DMS79 treated with DMSO at 0.1 percent for 48 hours (cell line): ENCODE measurements around the gene ADGRB2.

Experiments
- DNase-seq: peaks from one replicate; lab custom pipeline; 2025; lab: John Stamatoyannopoulos, UW

The ADGRB2 gene

DNA sequence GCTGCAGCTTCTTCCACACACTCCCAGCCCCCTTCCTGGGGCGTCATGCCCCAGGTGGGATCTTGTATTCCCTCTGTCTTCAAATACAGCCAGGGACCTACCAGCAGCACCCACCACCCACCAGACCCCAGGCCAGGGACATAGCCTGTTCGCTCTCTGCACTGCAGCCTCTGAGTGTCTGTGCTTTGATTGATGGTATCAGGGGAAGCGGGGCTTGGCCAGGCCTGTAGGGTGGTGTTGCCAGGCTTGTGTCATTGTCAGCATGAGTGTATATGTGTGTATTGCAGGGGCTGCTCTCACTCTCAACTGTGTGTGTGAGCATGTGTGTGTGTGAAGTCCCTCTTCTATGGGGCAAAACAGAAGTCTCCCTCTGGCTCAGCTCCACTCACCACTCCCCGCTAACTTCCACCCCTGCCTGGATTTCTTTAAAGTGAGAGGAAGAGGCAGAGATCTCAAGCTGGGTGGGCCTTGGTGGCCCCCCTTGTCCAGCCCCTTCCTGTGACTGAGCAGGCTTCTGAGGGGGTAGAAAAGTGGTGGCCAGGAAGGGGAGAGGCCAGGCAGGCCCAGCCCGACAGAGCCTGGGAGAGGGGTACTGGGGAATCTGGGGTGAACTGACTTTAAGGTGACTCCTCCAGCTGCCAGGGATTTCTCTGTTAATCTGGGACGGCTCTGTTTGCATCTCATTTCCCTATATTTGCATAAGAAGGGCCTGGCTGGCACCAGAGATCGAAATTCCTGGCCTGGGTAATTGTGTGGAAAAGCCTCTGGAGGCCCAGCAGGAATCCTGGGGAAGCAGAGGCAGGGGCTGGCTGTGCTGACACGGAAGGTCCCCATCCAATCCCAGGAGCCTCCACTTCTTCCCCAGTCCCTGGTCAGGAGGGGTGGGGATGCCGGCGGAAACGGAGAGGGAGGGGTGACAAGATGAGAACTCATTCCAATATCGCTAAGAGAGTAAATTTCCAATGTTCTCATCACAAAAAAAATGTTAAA is 18.6 kb upstream of the ADGRB2 start:
- DNase-seq, result no peak

DNA sequence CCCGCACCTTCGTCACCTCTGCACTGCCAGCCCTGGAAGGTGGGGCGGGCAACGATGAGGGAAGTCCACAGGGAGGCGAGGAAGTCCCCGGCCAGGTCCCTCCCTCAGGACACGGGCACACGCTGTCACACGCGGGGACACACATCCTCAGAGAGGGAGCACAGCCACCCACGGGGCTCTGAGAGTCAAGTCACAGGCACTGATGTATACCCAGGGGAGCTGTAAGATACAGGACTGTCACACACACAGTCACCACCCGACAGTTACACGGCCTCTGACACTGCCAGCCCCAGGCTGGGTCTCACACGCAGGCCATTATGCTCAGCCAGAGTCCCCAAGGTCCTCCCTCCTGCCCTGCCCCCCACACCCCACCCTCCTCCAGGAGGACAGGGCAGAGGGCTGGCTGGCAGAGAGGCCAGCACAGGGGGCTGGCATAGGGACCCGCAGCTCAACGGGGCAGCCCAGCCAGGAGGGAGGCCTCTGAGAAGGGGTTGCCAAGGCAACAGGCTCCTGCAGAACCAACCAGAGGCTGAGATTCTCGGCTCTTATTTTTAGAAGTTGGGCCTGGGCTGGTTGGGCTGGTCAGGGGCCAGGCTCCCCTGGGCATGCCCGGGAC is 17.7 kb upstream of the ADGRB2 start:
- DNase-seq, result no peak

- DNase-seq, result no peak
Measured at GRCh38 chr1:31781138-31781755, 17.1 kb upstream of the ADGRB2 start.

DNA sequence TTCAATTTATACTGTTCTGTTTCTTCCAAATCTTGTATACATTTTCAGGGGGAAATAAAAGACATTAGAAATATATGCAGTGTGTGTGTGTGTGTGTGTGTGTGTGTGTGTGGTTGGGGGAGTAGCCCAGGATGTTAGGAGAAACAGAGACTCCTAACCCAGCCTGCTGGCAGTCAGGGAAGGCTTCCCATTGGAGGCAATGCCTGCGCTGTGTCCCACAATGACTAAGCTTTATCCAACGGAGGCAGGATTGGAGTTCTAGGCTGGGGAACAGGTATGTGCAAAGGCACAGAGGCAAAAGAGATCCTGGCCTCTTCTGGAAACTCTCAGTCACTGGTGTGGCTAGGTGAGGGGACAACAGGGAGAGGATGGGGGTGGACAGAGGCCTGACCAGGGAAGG is 16.5 kb upstream of the ADGRB2 start:
- no peak for DNase-seq

- no peak for DNase-seq
Measured at GRCh38 chr1:31779687-31780086, 15.5 kb upstream of the ADGRB2 start.

DNA sequence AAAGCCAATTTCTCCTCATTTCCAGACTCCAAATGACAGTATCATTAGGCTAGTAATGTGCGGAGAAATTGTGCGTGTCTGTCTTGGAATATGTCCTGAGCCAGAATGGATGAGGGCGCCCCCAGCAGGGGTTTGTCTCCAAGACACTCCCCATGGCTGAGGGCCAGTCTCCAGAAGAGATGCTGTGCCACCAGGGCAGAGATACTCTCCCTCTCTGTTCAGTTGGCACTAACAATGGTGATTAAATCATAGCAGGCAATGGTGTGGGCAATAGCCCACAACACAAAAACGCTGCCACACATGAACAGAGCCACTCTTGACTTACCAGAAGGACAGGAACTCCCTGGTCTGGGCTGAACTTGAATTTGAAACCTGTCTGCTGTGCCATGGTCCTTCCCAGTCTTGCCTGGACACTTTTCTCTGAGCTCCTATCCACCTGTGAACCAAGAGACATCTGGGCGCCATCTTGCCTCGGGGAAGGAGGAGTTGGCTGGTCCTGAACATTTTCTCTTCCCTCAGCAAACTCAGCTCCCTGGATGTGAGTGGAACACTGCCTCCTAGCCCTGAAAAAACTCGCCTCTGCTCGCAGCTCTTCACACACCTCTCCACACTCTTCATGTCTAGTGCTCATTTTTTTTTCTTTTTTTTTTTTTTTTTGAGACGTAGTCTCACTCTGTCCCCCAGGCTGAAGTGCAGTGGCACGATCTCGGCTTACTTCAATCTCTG is 14.8 kb upstream of the ADGRB2 start:
- no peak for DNase-seq

- no peak for DNase-seq
Measured at GRCh38 chr1:31776516-31776915, 12.4 kb upstream of the ADGRB2 start.

- no peak for DNase-seq
Measured at GRCh38 chr1:31776032-31776431, 11.9 kb upstream of the ADGRB2 start.

DNA sequence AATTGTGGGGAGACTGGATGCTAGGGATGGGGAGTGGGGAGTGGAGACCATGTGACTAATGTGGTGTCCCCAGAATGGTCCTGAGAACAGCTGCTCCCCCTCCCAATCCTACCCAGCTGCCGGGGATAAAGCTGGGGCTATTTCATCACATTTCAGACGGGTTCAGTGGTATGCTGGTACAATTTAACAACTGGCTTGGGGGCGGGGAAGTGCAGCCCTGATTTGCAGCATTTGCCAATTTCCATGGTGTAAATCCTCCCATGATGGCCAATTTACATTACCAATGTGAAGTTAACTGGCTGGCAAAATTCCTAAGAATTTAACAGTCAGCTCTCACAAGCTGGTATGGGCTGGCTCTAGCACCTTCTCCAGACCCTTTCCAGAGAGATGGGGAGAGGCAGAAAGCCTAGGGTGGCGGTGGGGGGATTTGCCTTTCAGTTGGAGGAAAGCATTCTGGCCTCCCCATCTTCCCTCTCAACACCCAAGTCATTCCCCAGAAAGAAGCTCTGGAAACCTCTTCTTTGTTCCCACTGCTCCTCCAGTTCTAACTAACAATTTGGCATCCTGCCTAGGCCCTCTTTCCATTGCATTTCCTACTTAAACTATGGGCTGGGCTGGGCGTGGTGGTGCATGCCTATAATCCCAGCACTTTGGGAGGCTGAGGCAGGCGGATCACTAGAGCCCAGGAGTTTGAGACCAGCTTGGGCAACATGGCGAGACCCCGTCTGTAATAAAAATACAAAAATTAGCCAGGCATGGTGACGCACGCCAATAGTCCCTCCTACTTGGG is 11.3 kb upstream of the ADGRB2 start:
- DNase-seq, result peak; percentile 25

- no peak for DNase-seq
Measured at GRCh38 chr1:31774495-31774894, 10.4 kb upstream of the ADGRB2 start.

DNA sequence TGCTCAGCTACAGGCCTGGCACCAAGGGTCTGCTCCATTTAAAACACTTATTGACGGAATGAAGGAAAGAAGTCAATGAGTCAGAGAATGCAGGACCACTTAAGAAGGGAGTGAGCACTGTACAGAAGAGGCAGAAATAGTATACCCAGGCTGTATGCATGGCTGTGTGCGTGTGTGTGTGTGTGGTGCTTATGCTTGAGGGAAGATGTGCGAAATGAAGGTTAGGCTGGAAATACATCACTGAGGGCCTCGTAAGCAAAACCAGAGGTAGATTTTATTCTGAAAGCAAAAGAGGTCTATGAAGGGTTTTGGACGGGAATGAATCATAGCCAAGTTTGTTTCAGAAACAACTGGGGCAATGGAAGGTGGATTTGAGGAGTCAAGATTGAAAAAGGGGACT is 9.7 kb upstream of the ADGRB2 start:
- DNase-seq, result no peak

DNA sequence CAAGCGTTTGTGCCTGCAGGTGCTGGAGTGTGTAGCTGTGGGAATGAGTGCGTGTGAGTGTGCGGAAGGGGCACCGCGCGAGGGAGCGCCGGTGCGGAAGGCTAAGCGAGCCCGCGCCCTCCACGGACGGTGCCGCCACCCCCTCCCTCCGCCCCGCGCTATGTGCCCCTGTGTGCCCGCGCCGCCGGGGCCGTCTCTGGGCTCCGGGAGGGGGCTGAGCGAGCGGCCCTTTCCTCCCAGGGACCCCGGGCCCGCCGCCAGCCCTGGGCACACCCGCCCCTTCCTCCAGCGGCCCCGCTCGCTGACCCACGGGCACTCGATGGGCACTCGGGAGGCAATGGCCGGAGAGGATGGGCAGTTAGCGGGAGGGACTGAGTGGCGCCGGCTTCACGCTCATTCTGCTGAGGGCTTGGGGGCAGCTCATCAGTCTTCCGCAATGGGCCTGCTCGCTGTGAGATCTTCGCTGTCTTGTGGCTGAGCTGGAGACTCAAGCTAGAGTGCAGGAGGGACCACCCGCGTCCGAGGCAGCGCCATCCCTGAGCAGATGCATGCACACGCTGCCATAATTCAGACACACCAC is 8.6 kb upstream of the ADGRB2 start:
- DNase-seq, result no peak

DNA sequence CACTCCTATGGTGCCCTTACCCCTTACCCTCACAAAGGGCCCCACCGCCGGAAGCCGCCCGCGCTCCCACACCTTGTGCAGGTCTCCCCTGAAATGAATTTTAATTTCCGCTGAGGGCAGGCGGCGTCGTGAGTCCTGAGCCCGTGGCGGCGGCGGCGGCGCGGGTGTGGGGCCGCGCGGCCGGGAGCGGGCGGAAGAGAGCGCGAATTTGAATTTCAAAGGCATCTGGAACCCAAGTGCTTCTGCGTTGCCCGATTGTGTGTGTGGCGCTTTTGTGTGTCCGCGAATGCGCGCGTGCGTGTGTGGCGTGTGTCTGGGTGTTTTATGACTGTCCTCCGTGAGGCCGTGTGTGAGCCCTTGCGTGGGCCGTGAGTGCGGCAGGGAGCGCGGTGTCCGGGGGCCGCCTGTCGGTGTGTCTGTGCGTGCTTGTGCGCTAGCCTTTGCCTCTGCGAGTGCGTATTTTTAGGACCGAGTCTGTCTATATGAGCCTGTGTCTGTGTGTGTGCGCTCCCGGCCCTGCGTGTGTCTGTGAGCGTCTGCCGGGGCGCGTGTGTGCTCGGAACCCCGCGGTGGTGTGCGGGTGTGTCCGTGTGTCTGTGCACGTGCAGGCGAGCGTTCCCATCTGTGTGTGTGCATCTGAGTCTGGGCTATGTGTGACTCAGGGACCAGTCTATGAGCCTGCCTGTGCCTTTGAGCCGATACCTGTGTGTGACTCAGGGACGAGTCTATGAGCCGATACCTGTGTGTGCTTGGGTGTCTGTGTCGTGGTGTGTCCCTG is 7.9 kb upstream of the ADGRB2 start:
- no peak for DNase-seq

- peak; percentile 87 for DNase-seq
Measured at GRCh38 chr1:31769720-31770390, 5.7 kb upstream of the ADGRB2 start.

DNA sequence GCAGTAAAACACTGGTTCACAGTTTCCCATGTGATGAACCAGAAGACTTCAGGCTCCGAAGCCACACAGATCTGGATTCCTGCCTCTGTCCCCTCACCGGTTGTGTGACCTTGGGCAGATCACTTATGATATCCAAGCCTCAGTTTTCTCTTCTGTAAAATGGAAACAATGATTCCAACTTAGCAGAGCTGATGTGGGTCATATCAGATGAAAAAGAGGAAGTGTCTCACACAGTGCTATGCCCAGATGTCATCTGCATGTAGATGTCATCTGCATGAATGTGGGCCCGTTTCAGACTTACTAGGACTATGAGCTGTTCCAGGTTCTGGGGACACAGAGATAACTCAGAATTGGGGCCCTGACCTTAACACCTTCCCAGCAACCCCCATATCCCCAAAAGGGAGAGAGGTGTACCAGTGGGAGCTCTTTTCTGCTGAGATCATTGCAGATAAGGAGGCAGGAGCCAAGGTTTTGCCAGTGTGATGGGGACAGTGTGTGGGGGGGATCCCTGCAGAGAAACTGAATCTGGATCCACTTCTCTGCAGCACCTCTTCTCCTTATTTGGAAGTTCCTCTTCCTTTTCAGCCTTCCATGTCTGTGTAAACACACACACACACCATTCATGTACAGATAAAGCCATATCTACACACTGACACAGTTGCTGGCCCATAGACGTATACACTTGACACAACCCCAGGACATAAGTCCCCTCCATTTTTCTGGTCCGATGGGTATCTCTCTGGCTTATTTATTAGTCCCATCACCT is 5.0 kb upstream of the ADGRB2 start:
- peak; percentile 64 for DNase-seq

GRCh38 chr1:31768407-31768907 is 4.3 kb upstream of the ADGRB2 start:
- DNase-seq, result no peak

DNA sequence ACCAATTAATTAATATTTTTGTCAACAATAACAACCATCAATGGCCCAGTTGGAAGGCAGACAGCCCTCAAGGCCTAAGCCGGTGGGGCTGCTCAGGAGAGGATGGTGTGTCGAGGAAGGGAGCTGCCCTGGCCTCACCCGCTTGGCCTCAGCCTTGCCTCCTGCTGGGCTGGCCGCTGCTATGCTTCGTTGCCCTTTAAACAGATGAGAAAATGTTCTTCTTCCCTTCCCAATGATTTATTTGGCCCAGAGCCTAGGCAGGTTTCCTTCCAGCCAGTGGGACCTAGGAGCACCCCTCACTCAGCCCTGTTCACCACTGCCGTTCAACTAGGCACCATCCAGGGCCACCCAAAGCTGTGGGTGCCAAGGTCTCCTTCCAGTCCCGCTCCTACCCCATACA is 3.1 kb upstream of the ADGRB2 start:
- peak; percentile 28 for DNase-seq

DNA sequence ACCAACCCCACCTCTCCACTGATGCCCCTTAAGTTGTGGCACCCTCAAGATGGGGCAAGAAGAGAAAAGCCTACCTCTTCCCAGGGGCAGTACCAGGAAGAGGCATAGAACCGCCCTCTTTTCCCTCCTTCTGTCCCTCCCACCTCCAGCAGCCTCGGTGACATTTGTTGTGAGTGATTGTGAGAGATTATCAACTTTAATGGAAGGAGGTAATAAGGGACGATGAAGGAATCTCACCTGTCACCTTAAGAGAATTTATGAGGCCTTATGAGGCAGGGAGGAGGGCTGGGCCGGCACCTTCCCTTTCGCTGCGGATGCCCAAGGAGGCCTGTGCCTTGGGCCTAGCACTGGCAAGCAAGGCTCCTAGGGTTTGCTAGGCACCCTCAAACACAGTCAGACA is 1.4 kb upstream of the ADGRB2 start:
- no peak for DNase-seq

DNA sequence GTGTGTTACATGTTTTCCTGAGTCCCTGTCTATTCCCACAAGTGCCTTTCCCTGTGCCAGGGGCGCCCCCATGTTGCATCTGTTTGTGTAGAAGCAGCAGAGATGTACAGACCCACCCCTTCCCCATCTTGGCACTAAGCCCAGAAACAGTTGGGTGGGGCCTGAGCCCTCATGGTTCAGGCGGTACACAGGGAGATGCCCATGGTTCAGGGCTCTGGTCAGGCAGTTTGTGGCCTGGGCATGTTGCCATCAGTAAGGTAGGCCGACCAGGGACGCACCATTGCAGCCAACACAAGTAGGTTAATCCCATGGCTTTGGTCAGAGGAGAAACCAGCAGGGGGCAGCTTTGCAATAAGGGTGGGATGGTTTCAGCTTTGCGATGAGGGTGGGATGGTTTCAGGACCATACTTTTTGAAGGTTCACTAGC is 914 bp upstream of the ADGRB2 start:
- peak; percentile 65 for DNase-seq
